Activated CD8-positive, alpha-beta memory T cell treated with anti-CD3 and anti-CD28 coated beads, Interleukin-2, amount 50 U/mL, for 1 hour (primary cell): ENCODE measurements around the gene COL4A6.

ENCODE experiments used
- DNase-seq: peaks from one replicate; pipeline ENCODE4 v3.0.0-alpha.2; 2020; ENCODE audit errors: extremely low read depth

The COL4A6 gene

DNA sequence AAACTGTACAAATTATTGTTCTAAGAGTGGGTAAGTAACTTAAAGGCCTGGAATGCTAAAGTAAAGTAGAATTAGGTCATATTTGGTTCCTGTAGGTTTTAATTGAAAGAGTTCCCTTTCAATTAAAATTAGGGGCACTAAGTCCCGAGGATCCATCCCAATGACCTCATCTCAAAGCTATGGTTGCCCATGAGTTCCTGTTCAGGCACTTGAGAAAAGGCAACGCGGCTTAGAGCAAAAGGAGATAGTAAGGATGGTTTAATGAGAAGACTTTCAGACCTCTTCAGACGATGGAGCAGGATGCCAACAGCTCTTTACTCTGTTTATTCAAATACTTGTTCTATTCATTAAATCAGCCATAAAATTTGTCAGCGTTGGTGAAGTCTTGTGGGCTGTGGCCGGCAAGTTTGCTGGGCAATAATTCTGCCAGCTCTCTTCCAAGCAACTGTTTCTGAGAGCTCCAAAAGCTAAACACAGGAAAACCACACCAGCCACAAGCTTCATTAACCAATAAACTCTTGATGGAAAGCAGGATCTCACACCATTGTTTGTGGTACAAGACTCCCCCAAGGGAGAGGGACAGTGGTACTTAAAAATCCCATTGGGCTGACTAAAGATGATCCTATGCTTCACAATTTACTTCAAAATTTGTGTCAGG is 167.4 kb downstream of the COL4A6 start:
- DNase-seq = no peak

DNA sequence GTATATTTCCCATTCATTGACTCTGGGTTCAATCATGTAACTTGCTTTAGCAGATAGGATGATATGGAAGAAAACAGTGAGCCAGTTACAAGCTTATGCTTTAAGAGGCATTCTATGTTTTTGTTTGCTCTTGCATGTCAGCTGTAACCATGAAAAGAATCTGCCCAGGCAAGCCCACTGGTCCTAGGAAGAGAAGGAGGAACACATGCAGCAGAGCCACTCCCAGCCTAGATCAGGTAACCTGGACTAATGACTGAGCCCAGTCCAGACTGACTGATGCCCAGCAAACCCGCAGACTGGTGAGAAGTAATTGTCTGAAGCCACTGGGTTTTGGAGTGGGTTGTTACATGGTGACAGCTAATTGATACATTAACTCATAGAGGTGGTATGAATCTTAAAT is 167.9 kb downstream of the COL4A6 start:
- no peak for DNase-seq

DNA sequence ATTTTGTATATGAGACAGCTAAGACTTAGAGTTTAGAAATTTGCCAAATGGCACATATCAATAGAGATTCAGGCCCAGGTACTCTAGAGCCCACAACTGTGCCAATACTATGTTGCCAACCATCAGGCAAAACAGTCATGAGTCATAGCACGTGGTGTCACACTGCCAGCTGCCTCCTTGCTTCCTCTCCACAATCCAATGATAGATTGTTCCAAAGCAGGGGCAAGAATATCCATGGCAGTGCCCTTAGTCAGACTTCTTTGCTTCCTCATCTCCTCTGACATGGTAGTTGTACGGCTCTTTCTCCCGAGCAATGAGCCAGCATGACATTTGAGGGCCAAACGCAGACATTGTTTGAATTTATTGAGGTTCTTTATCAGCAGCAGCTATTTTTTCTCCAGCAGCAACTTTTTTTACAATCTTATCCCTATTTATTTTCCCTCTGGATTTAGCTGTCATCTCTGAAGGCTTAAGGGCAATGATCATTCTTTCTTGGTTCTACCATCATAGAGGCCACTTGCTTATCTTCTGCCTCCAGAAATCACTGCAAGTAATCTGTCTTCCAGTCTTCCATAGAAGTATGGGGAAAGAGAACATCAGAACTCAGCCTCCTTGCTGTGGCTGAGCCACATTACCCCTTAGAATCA is 169.7 kb downstream of the COL4A6 start:
- no peak for DNase-seq

DNA sequence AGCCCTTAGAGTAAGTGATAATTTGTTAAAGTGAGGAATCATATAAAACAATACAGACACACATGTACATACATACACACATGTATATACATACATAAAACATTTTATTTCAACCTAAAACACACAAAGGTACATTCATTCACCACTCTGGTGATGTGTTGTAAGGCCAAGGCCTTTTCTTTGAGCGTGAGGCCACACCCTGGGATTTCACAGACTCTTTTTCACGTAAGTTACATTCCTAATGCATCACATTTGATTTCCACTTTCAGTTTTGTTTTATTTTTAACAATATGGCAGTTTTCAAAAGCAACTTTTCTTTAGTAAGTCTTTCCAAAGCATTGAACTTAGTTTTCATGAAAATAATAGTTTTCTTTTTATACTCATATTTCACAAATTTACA is 170.7 kb downstream of the COL4A6 start:
- no peak for DNase-seq

DNA sequence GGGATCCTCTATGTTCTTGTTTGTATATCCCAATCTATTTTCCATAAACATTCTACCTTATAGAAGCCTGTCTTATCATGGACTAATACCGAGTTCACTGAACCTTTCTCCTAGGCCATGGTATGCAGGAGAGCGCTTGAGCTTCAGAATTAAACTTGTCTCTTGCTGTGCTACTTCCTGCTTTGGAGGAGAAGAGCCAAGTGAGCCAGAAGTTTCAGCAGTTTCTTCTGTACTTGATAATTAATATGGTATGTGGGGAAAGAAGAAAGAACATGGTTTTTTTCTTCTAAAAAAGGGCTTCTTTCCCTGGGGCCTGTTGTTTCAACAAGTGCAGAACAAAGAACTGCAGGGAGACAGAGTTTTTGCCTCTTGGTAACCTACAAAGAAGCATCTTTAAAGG is 173.8 kb downstream of the COL4A6 start:
- DNase-seq = no peak

- DNase-seq = no peak
Measured at GRCh38 chrX:108261549-108262203, 176.5 kb downstream of the COL4A6 start.

DNA sequence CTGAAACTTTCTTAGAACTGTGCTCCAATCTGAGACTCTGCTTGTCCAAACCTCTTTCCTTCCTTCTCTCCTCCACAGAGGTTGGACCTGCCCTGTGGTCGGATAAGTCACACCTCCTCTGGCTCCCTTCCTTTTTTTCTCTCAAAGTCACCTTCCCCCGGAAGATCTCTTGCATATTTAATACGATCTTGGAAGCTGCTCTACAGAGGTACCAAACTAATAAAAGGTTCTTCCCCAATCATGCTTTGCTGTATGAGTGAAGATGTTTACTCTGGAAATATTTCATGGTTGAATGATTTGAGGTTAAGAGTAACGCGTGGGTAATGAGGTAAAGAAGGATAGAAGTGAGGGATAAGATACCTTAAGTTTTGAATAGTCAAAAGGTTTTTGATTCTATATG is 180.7 kb downstream of the COL4A6 start:
- DNase-seq = no peak

GRCh38 chrX:108254636-108255035 is 183.6 kb downstream of the COL4A6 start:
- DNase-seq = no peak

GRCh38 chrX:108250654-108251579 is 187.3 kb downstream of the COL4A6 start:
- no peak for DNase-seq

GRCh38 chrX:108246304-108246954 is 191.8 kb downstream of the COL4A6 start:
- no peak for DNase-seq

GRCh38 chrX:108245462-108245861 is 192.8 kb downstream of the COL4A6 start:
- no peak for DNase-seq

- DNase-seq = no peak
Measured at GRCh38 chrX:108235986-108236385, 202.2 kb downstream of the COL4A6 start.

DNA sequence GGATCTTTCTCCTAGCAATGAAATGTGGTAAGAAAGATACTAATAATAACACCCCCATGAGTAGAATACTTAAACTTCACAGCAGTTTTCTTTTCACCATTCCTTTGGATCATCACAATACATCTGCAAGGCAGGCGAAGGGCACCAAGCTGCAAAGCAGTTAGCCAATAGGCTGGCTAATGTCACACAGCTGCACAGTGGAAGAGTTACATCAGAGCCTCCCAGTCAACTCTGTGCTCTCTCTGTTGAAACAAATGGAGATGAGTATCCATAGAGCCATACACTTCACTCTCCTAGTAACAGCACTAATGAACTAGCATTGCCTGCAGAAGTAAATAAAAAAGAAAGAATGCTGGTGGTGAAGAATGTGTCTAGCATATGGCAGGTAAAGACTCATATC is 207.6 kb downstream of the COL4A6 start:
- no peak for DNase-seq

GRCh38 chrX:108224727-108225621 is 213.2 kb downstream of the COL4A6 start:
- no peak for DNase-seq

DNA sequence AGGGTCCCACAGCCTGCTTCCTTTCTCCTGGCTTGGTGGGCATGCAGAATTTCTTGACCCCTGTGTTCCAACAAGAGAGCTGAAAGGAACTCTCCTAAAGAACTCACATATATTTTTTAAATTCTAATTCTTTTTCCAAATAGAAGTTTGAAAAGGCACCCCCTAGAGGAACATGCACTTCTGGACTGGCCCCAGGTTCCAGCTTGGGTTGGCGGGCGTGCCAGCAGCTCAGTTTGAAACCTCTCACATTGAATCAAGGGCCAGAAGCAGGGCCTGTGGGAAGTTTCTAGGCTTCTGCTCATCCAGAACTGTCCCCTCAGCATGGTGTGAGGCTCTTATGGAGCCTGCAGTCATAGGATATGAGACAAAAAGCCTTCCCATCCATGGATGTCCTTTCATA is 214.0 kb downstream of the COL4A6 start:
- no peak for DNase-seq

- DNase-seq = no peak
Measured at GRCh38 chrX:108223585-108223984, 214.6 kb downstream of the COL4A6 start.

- DNase-seq = no peak
Measured at GRCh38 chrX:108221301-108221864, 216.8 kb downstream of the COL4A6 start.

DNA sequence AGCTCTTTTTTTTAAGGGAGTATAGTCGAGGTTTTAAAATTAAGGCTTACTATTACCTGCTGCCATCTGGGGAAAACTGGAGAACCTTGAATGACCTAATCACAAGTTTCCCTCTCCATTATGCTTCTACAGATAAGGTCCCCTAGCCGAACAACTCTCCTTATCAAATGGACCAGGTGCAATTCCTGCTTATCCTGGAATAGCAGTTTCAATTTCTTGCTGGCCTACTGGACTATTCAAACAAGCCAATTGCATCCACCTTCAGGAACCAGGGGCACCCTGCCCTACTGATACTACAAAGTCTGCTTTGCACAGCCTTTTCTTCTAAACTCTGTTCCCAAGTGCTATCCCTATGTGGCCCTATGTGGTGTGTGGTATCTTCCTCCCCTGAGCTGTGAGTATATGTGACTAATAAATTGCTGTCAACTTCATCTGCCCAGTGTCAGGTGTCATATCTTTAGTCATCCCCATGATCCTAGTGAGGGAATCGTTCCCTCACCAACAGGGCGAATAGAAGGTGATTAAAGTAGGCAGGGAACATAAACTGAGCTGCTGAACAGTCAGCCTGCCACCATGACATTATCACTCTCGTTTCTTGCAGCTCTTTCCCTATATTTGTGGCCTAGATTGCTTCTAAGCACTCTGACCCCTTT is 218.1 kb downstream of the COL4A6 start:
- no peak for DNase-seq

DNA sequence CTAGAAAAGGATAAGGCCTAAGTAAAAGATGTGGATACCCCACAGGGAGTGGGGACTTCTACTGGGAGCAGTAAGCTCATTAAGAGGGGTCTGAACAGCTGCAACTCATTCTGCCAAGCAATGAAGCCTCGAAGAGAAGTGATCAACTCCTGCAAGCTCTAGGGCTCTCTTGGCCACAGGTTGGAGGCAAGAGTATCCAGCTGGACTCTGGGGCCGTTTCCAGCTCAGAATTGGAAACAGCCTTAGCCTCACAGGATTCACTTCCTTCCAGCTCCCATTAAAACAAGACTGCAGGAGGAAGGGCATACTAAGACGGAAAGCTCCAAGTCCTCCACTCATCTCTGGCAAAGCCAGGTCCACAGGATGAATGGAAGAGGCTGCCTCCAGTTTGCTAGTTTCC is 220.3 kb downstream of the COL4A6 start:
- no peak for DNase-seq
